Sigmoid colon (tissue), 4 donors: ENCODE data around the gene EHMT1.

Source experiments
- CTCF ChIP-seq, 4 experiments: fragments of 450-650 bp in 3 of 4; fragments of 200-600 bp in 1 of 4; IDR thresholded peaks; one replicate each; pipeline ENCODE4 v1.5.1; 2016 to 2019; ENCODE audit warnings: antibody characterized with exemption in 4 of 4, mild to moderate bottlenecking in 3 of 4, moderate library complexity in 2 of 4
- POLR2AphosphoS5 ChIP-seq, 4 donors: sonication (generic); formaldehyde crosslinking; IDR thresholded peaks; one replicate each; pipeline ENCODE4 v1.6.1; 2017; ENCODE audit warnings: antibody characterized with exemption in 4 of 4

- no peak for TF ChIP-seq POLR2AphosphoS5 (IDR thresholded peaks at IDR 0.05)
- no peak for TF ChIP-seq CTCF (IDR thresholded peaks at IDR 0.05)
These were observed 195.0 kb downstream of the EHMT1 start for GRCh38 chr9:137813651-137814415.
